Neural crest cell (in vitro differentiated cells): ENCODE measurements around the gene STAT6. TPM values are rescaled to one million over a fixed set of nuclear protein-coding genes. Genes with fewer than 3 reads are reported as not detected.
A peak's percentile ranks its signal among the peaks of the same experiment; 100 is the strongest.
"Not testable (repeated sequence)": the region's sequence is repeated elsewhere in the genome, so short reads cannot be mapped to it uniquely, and the experiment has no call there.

Experiments
- DNase-seq: peaks from one replicate; pipeline ENCODE4 v3.0.0; 2021; ENCODE audit warnings: low read depth, mixed read lengths, low spot score
- H3K27ac Mint-ChIP-seq: one replicate; pipeline ENCODE4 v1.8.0; 2021; ENCODE audit warnings: mild to moderate bottlenecking, mixed read lengths; ENCODE audit not compliant: unreplicated experiment
- H3K27me3 Mint-ChIP-seq: 2 replicates; pipeline ENCODE4 v1.8.0; 2021; ENCODE audit warnings: low read depth, mild to moderate bottlenecking, mixed read lengths
- H3K36me3 Mint-ChIP-seq: 2 replicates; pipeline ENCODE4 v1.8.0; 2021; ENCODE audit warnings: low read depth, mild to moderate bottlenecking, mixed read lengths
- H3K4me1 Mint-ChIP-seq: 2 replicates; pipeline ENCODE4 v1.8.0; 2021; ENCODE audit warnings: mixed read lengths
- H3K4me3 Mint-ChIP-seq: one replicate; pipeline ENCODE4 v1.8.0; 2021; ENCODE audit warnings: mild to moderate bottlenecking, mixed read lengths
- H3K9me3 Mint-ChIP-seq: 2 replicates; pipeline ENCODE4 v1.8.0; 2021; ENCODE audit warnings: mixed read lengths
- CTCF ChIP-seq: fragments of 200-600 bp; sonication (generic); conservative IDR thresholded peaks from 2 replicates; pipeline ENCODE4 v1.5.0; 2021; ENCODE audit warnings: antibody characterized with exemption, mild to moderate bottlenecking
- total RNA-seq: library from RNA; stranded (reverse); gene quantifications from 2 replicates; pipeline ENCODE4 v1.2.1, GENCODE V29; 2021

The STAT6 gene
- total RNA-seq, 1 donor from 2014 or later: 40.2 TPM

GRCh38 chr12:57127101-57127725 is 16.1 kb upstream of the STAT6 start:
- peak; percentile 47 for TF ChIP-seq CTCF
- Mint-ChIP-seq H3K4me3 (peak overlapping the region; percentile 95), H3K36me3 (no peaks in the 10 kb centered on the region), H3K27ac (no peak overlapping the region), H3K27me3 (peaks cover 19% of the 10 kb centered on the region), H3K9me3 (no peaks in the 10 kb centered on the region), H3K4me1 (peaks cover 30% of the 10 kb centered on the region)
- peak; percentile 46 for DNase-seq

GRCh38 chr12:57126561-57126960 is 15.4 kb upstream of the STAT6 start:
- DNase-seq: no peak
- H3K9me3 Mint-ChIP-seq: no peaks in the 10 kb centered on the region
- H3K4me1 Mint-ChIP-seq: peaks cover 24% of the 10 kb centered on the region
- no peak overlapping the region for H3K27ac Mint-ChIP-seq
- no peaks in the 10 kb centered on the region for H3K36me3 Mint-ChIP-seq
- H3K4me3 Mint-ChIP-seq: peak overlapping the region; percentile 95
- no peak for TF ChIP-seq CTCF
- peaks cover 19% of the 10 kb centered on the region for H3K27me3 Mint-ChIP-seq

GRCh38 chr12:57126061-57126460 is 14.9 kb upstream of the STAT6 start:
- DNase-seq: no peak
- Mint-ChIP-seq H3K27ac (no peak overlapping the region), H3K9me3 (no peaks in the 10 kb centered on the region), H3K27me3 (peaks cover 19% of the 10 kb centered on the region), H3K4me1 (peaks cover 19% of the 10 kb centered on the region), H3K36me3 (no peaks in the 10 kb centered on the region), H3K4me3 (peak overlapping the region; percentile 58)
- TF ChIP-seq CTCF: no peak

GRCh38 chr12:57124261-57124877 is 13.2 kb upstream of the STAT6 start:
- no peak overlapping the region for H3K27ac Mint-ChIP-seq
- no peaks in the 10 kb centered on the region for H3K9me3 Mint-ChIP-seq
- peak; percentile 93 for TF ChIP-seq CTCF
- peak; percentile 84 for DNase-seq
- H3K27me3 Mint-ChIP-seq: peaks cover 15% of the 10 kb centered on the region
- peak overlapping the region; percentile 21 for H3K4me3 Mint-ChIP-seq
- H3K4me1 Mint-ChIP-seq: peaks cover 5% of the 10 kb centered on the region
- no peaks in the 10 kb centered on the region for H3K36me3 Mint-ChIP-seq

GRCh38 chr12:57123813-57124212 is 12.7 kb upstream of the STAT6 start:
- Mint-ChIP-seq H3K4me3 (no peak overlapping the region), H3K27me3 (peaks cover 15% of the 10 kb centered on the region), H3K9me3 (no peaks in the 10 kb centered on the region), H3K4me1 (peaks cover 5% of the 10 kb centered on the region), H3K27ac (no peak overlapping the region), H3K36me3 (no peaks in the 10 kb centered on the region)
- no peak for DNase-seq
- TF ChIP-seq CTCF: no peak

GRCh38 chr12:57120718-57121117 is 9.6 kb upstream of the STAT6 start:
- not testable (repeated sequence) for H3K4me1 Mint-ChIP-seq, H3K36me3 Mint-ChIP-seq, H3K9me3 Mint-ChIP-seq, DNase-seq, H3K4me3 Mint-ChIP-seq, H3K27ac Mint-ChIP-seq
- peaks cover 12% of the 10 kb centered on the region for H3K27me3 Mint-ChIP-seq
